ENCODE results near the gene TRAK1.

TRAK1 gene

DNA sequence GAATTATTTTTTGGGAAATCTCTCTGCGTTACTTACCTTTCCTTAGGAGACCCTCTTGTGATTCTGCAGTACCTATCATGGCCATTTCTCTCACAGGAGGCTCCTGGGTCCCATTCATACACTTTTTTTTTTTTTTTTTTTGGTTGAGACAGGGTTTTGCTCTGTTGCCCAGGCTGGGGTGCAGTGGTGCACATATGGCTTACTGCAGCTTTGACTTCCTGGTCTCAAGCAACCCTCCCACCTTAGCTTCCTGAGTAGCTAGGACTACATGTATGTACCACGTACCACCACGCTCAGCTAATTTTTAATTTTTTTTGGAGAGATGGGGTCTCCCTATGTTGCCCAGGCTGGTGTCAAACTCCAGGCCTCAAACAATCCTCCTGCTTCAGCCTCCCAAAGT, 36.1 kb downstream of the TRAK1 start:
- DNase-seq = no peak

- no peak for DNase-seq
Measured at GRCh38 chr3:42128526-42128925, 37.4 kb downstream of the TRAK1 start.

GRCh38 chr3:42129014-42129953, 38.1 kb downstream of the TRAK1 start:
- DNase-seq = no peak

DNA sequence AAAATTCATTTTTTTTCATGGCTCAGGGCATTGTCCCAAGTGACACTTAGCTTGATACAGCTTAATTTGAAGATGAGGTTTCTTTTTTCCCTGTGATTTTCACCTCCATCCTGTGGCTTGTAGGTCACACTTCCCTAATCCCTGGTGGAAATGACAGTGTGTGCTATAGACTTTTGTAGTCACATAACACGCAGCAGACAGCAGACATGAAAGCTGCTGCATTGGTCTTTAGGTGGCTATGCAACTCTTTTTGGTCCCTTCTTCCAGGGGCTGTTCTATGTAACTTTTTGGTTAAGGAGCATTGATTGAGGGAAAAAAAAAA, 38.8 kb downstream of the TRAK1 start:
- DNase-seq = no peak

- no peak for DNase-seq
Measured at GRCh38 chr3:42130329-42131070, 39.3 kb downstream of the TRAK1 start.

GRCh38 chr3:42133500-42134298, 42.5 kb downstream of the TRAK1 start:
- no peak for DNase-seq

DNA sequence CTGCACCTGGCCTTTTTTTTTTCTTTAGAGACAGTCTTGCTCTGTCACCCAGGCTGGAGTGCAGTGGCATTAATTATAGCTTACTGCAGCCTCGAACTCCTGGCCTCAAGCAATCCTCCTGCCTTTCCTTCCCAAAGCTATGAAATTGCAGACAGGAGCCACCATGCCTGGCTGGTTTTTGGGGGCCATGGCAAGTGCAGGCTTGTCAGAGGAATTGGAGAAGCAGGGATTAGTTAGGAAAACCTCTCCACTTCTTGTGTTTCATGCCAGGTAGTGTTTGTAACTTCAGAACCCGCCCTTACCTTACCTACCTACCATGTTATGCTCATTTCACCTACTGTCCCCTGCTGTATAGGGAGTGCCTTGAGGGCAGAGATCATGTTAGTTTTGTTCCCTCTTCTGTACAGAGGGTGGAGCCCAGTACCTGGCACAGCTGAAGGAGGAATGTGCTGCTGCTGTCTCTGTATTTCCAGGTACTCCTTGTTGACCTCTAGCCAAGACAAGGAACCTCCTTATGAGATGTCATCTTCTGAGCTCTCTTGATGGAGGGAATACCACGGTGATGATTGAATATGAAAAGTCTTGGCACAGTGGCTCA, 43.8 kb downstream of the TRAK1 start:
- DNase-seq = no peak

- no peak for DNase-seq
Measured at GRCh38 chr3:42139621-42140453, 48.7 kb downstream of the TRAK1 start.

GRCh38 chr3:42140665-42141203, 49.6 kb downstream of the TRAK1 start:
- no peak for DNase-seq

DNA sequence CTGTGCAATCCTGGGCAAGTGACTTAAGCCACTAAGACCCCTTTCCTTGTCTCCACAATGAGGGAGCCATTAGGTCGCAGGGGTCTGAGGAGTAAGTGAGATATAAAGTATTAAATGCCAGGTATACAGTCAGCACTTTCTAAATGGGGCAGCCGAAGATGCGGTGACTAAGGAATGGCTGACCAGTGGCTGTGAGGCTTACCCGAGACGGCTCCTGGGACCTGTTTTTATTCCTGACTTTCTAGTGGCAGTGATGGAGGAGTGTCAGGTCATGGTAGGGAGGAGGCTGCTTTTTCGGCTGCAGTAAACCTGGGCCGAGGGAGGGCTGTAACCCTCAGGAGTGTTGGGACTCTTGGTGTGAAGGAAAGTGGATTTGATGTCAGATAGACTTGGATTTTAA, 52.3 kb downstream of the TRAK1 start:
- DNase-seq = no peak

DNA sequence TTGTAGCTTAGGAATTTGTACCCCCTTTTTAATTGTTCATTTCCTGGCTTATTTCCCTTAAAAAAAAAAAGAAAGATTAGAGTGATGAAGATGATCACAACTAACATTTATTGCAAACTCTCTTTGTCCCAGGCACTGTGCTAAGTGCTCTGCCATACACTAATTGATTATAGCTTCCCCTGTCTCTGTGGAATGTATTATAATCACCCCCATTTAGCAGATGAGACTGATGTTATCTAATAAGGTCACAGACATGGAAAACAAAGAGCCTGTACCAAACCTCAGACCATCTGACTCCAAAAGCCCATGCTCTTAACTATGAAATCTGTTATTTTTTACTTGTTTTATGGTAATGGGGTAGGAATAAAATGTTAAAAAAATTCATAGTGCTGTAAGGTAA, 53.1 kb downstream of the TRAK1 start:
- no peak for DNase-seq

DNA sequence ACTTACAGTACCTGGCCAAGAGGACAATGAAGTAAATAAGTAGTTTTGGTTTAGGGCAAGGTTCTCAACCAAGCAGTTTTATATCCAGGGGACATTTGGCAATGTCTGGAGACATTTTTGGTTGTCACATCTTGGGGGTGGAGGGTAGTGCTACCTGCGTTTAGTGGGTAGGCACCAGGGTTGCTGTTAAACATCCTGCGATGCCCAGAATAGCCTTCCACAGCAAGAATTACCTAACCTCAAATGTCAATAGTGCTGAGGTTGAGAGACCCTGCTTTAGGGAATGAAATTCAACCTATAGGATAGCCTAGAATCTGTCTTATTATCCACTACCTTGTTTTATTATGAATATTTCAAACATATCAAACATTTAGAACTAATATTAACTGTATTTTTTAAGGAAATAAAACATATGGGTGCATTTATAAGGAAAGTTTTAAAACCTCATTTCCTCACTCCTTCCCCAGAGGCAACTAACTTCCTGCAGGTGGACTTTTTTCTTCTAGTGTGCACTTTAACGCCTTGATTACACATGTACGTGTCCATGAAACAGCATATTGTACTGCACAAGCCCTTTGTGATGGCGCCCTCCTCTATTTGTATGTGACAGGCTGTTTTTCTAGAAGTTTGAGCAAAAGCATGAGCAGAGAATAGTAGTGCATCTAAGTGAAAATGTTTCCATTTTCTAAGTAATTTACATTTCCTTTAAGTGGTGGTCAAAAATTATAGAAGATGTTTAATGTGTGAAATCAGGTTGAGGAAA, 57.1 kb downstream of the TRAK1 start:
- no peak for DNase-seq

DNA sequence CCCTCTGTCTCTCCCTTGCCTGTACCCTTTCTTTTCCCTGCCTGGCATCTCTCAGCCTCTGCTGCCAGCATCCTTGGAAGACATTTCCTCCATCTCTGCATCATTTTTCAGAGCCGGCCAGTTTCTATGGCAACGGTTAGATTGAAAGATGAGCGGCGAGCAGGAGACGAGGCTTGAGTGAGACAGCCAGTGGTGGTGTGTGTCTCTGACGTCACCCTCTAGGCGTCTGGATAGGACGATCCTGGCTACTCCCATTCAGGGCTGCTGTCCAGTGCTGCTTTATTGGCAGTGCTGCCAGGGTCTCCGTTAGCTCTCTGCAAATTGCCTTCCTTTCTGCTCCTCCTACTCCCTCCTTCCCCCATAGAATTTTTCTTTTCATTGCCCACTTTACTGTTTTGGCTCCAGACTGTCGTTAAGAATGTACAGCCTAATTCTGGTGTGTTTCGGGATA, 57.9 kb downstream of the TRAK1 start:
- DNase-seq = no peak

- DNase-seq = no peak
Measured at GRCh38 chr3:42149532-42149931, 58.4 kb downstream of the TRAK1 start.

- DNase-seq = no peak
Measured at GRCh38 chr3:42149975-42150374, 58.8 kb downstream of the TRAK1 start.

DNA sequence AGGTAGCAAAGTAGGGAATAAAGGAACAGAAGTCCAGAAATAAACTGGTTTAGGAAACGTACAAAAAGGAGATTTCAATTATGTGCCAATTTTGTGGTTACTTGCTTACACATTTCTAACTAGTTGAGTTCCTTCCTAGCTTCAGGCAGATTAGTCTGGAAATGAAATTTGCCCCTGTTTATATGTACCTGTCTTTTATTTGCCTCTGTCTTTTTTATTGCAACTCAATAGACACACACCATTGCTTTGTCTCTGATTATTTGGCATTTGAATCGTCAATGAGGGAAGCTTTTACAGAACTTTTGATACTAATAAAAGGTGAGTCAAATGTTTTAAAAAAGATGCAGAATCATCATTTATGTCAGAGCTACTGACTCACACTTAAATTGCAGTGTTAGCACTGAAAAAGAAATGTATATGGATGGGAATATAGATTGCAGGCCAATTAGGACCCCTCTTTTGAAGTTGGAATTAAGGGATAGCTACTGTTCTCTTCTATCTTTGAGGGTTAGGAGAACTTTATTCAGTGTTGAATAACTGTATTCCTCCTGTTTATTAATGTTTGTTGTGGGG, 60.5 kb downstream of the TRAK1 start:
- no peak for DNase-seq

DNA sequence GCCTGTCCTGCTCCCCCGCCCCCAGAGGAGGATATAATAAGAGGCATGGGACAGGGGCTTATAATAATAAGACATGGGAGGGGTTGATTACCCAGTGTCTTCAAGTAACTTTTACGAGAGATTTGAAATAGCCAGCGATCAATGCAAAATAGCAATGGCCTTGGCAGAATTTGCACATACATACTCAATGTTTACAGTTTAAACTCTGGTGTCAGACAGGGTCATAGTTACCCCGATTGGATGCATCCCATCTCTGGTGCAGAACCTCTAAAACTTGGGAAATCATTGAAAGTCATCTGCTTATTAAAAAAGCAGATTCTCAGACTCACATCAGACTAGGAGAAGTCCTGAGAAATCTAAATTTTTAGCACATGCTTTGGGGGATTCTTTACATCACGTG, 61.0 kb downstream of the TRAK1 start:
- DNase-seq = no peak

- DNase-seq = no peak
Measured at GRCh38 chr3:42153039-42153438, 61.9 kb downstream of the TRAK1 start.

DNA sequence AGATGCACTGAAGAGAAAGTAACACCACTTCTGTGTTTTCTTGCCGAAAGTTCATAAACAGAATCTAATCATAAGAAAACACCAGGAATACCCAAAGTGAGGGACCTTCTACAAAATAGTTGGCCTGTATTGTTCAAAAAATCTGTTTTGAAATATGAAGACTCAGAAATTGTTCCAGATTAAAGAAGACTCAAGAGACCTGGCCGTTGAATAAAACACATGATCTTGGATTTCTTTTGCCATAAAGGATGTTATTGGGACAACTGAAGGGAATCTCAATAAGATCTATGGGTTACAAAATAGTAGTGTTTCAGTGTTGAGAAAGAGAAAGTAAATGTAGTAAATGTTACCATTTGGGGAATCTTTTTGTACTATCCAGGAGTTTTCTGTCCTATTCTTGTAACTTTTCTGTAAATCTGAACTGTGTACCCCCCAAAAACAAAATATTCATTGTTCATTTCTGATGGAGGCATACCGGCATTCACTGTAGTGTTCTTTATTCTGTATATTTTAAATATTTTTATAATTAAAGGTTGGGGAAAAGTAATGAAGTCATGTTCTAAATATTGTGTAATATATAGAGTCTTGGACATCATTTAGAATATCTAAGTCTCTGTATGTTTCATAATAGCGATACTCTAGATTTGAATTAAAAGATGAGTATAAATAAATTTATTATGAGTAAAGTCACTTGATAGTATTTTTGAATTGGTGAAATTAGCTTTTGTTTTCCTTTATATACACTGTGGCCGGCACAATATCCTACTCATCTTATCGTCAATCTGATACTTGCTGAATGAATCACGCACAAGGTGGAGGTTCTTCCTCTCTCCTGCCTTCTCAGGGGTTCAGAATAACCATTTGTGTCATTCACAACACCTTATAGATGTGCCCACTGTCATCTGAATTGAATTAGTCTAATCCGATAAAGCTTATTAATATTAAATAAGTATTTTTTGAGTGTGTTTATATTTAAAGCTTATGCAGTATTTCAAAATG, 66.7 kb downstream of the TRAK1 start:
- no peak for DNase-seq

Data from activated T-cell treated with anti-CD3 and anti-CD28 coated beads, Interleukin-2, amount 50 U/mL, for 48 hours (primary cell).